ENCODE results near the gene GOLGA8N.
"Not testable (repeated sequence)": the region's sequence is repeated elsewhere in the genome, so short reads cannot be mapped to it uniquely, and the experiment has no call there.

GOLGA8N gene

GRCh38 chr15:32593151-32593550 lies at the start of gene GOLGA8N:
GOLGA8N (plus strand) TSS chr15:32593456.
- not testable (repeated sequence) for DNase-seq (ENCODE audit: insufficient read length, low spot score); FAIRE-seq

DNA sequence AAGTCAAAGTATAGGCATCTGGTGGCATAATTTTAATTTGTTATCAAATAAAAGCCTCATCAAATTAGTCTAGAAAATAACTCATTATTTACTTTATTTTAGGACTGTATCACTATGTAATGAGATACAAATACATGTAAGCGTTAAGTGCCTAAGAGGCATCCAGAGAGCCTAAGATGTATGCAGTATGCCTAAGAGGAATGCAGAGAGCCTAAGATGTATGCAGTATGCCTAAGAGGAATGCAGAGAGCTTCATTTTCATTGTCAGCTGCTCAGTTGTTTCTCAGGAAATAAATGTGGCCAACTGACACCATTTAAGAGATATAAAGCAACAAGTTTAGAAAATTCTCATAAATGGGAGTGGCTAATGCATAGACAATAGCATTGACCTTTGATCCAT lies 49.8 kb upstream of the GOLGA8N start:
- not testable (repeated sequence) for FAIRE-seq; DNase-seq (ENCODE audit: insufficient read length, low spot score)

DNA sequence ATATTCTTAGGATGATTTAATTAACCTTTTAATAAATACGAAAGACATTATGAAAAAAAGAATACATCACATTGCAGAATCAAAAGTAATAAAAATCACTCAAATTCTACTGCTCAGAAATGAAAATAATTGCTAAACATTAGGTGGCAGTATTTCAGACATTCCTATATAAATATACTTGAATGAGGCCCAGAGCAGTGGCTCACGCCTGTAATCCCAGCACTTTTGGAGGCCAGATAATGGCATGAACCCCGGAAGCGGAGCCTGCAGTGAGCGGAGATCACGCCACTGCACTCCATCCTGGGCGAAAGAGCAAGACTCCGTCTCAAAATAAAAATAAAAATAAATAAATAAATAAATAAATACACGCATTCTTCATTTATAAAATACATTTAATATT lies 48.1 kb upstream of the GOLGA8N start:
- not testable (repeated sequence) for DNase-seq (ENCODE audit: insufficient read length, low spot score); FAIRE-seq

GRCh38 chr15:32554587-32554986 lies 38.7 kb upstream of the GOLGA8N start:
- FAIRE-seq; DNase-seq (ENCODE audit: insufficient read length, low spot score): not testable (repeated sequence)

DNA sequence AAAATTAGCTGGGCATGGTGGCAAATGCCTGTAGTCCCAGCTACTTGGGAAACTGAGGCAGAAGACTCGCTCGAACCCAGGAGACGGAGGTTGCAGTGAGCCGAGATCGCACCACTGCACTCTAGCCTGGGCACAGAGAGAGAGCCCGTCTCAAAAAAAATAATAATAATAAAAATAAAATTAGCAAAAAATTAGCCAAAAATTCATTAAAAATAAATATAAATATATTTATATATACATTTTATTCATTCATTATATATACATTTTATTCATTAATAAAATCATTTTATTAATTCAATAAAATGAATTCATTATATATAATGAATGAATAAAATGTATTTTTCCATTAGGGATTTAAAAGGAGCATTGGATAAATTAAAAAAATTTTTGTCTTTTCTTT lies 31.1 kb upstream of the GOLGA8N start:
- not testable (repeated sequence) for FAIRE-seq; DNase-seq (ENCODE audit: insufficient read length, low spot score)

GRCh38 chr15:32568988-32569387 lies 24.3 kb upstream of the GOLGA8N start:
- not testable (repeated sequence) for DNase-seq (ENCODE audit: insufficient read length, low spot score); FAIRE-seq

DNA sequence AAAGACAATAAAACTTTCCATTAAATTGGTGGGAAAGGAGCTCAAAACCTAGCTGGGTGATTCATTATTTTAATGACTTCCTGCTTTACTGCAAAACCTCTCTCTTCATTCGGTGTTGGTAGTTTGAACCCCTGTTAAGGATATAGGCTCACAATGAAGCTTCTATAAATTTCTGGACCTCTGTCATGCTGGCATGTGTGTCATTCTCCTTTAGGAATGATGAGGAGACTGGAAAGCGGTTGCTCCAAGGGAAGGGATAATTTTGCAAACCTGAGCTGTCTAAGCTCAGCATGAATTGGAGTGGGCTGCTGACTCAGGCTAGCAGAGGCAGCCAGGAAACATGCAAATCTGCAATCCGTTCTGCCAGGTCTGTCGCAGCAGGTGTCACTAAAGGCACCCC lies 14.8 kb upstream of the GOLGA8N start:
- not testable (repeated sequence) for DNase-seq (ENCODE audit: insufficient read length, low spot score); FAIRE-seq

- FAIRE-seq; DNase-seq (ENCODE audit: insufficient read length, low spot score): not testable (repeated sequence)
Measured at GRCh38 chr15:32585844-32586243, 7.4 kb upstream of the GOLGA8N start.

- not testable (repeated sequence) for DNase-seq (ENCODE audit: insufficient read length, low spot score); FAIRE-seq
Measured at GRCh38 chr15:32609518-32609917, 16.3 kb downstream of the GOLGA8N start.

DNA sequence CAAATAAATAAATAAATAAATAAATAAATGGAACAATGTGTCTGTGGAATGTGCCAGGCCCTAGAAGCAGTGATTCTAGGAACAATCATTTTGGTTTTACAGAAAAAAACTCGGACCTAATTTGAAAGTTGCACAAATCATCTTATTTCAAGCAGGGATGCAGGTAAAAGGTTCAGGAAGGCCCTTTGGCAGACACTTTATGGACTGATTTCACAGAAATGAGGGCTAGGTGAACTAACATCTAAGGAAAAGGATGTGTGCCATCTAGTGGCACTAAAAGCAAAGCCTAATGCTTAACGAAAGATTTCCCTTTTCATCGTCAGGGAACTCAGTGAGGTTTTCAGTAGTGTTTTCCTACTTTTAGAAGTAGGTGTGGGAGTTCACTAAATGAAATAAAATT lies 17.5 kb downstream of the GOLGA8N start:
- FAIRE-seq = peak; percentile 88
- DNase-seq (ENCODE audit: insufficient read length, low spot score) = not testable (repeated sequence)

- FAIRE-seq; DNase-seq (ENCODE audit: insufficient read length, low spot score): not testable (repeated sequence)
Measured at GRCh38 chr15:32614712-32615050, 21.4 kb downstream of the GOLGA8N start.

DNA sequence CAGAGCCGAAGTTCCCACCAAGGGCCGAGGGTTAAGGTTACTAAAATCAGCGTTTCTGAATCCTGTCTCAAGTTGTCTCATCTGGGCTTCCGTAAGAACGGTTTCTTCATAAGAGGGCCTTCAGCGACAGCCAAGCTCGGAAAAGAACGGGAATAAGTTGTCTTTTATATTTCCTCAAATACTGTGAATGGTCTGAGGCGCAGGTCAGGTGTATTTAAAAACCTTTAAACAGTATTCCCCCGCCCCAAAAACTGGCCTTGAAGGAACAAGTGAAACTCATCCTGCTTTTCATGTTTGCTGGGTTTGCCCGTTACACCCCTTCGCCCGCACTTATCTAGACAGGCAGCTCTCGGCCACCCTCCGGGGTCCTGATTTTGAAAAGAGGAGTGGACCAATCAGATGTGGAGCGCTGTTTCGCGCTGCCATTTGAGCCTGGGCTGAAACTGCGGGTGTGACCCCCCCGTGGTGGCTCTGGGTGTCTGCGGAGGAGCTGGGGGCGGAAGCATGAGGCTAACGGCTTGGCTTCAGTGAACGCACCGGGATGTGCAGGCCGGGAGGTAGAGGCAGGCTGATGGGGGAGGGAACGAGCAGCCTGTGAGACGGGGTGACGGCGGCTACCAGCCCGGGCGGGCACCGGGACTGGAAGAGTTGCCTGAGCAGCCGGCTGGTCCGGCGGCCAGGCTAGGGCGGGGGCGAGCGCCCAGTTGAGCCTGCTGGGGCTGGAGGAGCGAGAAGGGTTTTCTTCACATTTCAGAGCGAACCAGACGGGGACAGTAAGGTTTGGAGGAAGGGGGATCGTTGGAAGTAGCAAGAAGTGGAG lies 22.0 kb downstream of the GOLGA8N start, which contains the start of gene ARHGAP11A:
Gene ARHGAP11A, plus strand, starts transcription at position 454 of the 820 bp plus-strand sequence. CDS start 708 bp downstream, outside the sequence.
- DNase-seq (ENCODE audit: insufficient read length, low spot score) = peak; percentile 24
- FAIRE-seq = peak; percentile 89

- peak; percentile 54 for FAIRE-seq
- not testable (repeated sequence) for DNase-seq (ENCODE audit: insufficient read length, low spot score)
Measured at GRCh38 chr15:32615871-32616426, 22.7 kb downstream of the GOLGA8N start.

GRCh38 chr15:32636410-32636809 lies 43.2 kb downstream of the GOLGA8N start:
- FAIRE-seq (no peak), DNase-seq (ENCODE audit: insufficient read length, low spot score) (no peak)

- peak; percentile 72 for FAIRE-seq
- no peak for DNase-seq (ENCODE audit: insufficient read length, low spot score)
Measured at GRCh38 chr15:32636908-32637567, 43.8 kb downstream of the GOLGA8N start.

GRCh38 chr15:32637704-32638103 lies 44.4 kb downstream of the GOLGA8N start:
- FAIRE-seq = peak; percentile 4

GRCh38 chr15:32641517-32642059 lies 48.3 kb downstream of the GOLGA8N start, which contains the start of gene SCG5:
SCG5 (plus strand) TSS chr15:32641710; CDS start chr15:32643593, 1,883 bp downstream.
- FAIRE-seq (no peak), DNase-seq (ENCODE audit: insufficient read length, low spot score) (no peak)

More at GRCh38 chr15:32637704-32638103, 44.4 kb downstream of the GOLGA8N start:
- DNase-seq (ENCODE audit: insufficient read length, low spot score) = no peak

DNA sequence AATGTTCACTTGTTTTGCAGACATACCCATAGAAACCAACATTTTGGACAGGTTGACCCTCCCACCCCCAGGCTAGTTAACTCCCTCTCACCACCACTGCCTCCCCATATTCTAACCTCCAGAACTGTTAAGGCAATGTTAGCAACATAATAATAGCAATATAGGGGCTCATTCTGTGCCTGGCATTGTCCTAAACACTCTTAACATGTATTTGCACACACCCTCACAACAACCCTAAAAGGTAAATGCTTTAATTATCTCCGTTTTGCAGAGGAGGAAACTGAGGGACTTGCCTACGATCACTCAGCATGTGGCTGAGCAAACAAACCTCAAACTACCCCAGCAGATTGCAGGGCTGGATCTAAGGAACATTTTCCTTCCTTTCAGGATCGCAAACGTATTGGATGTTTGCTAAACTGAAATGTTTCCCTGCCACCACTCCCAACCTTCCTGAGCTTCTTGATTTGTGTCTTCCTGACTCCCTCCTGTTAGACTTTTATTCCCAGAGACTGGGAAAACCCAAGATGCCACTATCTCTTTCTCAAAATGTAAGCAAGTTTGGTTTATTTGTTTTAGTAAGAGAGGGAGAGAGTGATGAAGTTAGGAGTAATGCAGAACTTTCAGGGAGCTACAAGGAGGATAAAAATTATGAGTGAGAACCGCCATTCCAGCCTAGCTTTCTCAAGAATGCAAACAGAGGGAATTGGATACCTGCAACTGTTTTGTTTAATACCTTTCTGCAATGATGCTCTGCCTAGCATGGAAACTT lies 49.6 kb downstream of the GOLGA8N start:
- FAIRE-seq (no peak), DNase-seq (ENCODE audit: insufficient read length, low spot score) (no peak)

- DNase-seq (ENCODE audit: insufficient read length, low spot score) = no peak
- no peak for FAIRE-seq
Measured at GRCh38 chr15:32643907-32644445, 50.7 kb downstream of the GOLGA8N start.

DNA sequence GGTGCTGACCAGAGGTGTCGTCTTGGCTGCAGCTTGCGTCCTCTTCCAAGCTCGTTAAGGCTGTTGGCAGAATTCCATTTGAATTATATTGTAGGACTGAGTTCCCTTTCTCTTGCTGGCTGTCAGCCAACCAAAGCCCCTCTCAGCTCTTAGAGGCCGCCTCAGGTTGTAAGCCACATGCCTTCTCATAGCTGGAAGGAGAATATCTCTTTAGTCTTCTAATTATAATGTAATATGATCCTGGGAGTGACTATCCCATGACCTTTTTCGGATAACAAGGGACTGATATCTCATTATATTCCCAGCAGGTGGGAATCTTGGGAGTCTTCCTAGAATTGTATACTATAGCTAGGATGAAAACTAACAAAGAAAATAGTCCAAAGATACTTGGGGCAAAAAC lies 53.0 kb downstream of the GOLGA8N start:
- FAIRE-seq (no peak), DNase-seq (ENCODE audit: insufficient read length, low spot score) (no peak)
